ENCODE results near the gene BUD31.

GRCh38 chr7:99398891-99399445 lies 9.8 kb upstream of the BUD31 start:
- no peak for TF ChIP-seq CTCF (conservative IDR thresholded peaks at IDR 0.05; ENCODE audit: low read depth, low read length)
- TF ChIP-seq MXI1 (IDR thresholded peaks at IDR 0.05; ENCODE audit: borderline replicate concordance, low read depth, low read length), result no peak
- no peak for TF ChIP-seq RFX5 (IDR thresholded peaks at IDR 0.05; ENCODE audit: low read depth, low read length)
- no peak for TF ChIP-seq CHD1 (IDR thresholded peaks at IDR 0.05; ENCODE audit: low read depth, low read length)
- TF ChIP-seq POLR2A (IDR thresholded peaks at IDR 0.05; ENCODE audit: low read depth, low read length), result no peak
- TF ChIP-seq SMC3 (IDR thresholded peaks at IDR 0.05; ENCODE audit: low read depth, low read length), result no peak
- no peak for TF ChIP-seq RAD21 (IDR thresholded peaks at IDR 0.05; ENCODE audit: low read length)
- TF ChIP-seq ELK1 (IDR thresholded peaks at IDR 0.05; ENCODE audit: borderline replicate concordance, low read depth, low read length), result no peak
- TF ChIP-seq USF2 (IDR thresholded peaks at IDR 0.05; ENCODE audit: low read depth, low read length), result no peak
- TF ChIP-seq FOS (IDR thresholded peaks at IDR 0.05; ENCODE audit: low read depth, low read length), result no peak
- TF ChIP-seq MAZ (IDR thresholded peaks at IDR 0.05; ENCODE audit: borderline replicate concordance, low read depth, low read length), result no peak

Measured in IMR-90 (cell line).